Heart left ventricle (tissue), 16 donors: ENCODE data around the gene MCTP1. TPM values are rescaled to one million over a fixed set of nuclear protein-coding genes. Genes with fewer than 3 reads are reported as not detected.

ENCODE experiments used
- ATAC-seq, 4 donors: fragments of 200-7000 bp; cut with Tn5 transposase; one replicate each; pipeline ENCODE4 v1.9.1; 2020 to 2022; ENCODE audit warnings: moderate library complexity in 4 of 4, mild to moderate bottlenecking in 3 of 4, moderate number of reproducible peaks in 1 of 4
- DNase-seq, 5 donors: peaks; one replicate each; pipeline ENCODE4 v3.0.0-alpha.2; 2020
- H3K27ac ChIP-seq, 12 donors: fragments of 200-600 bp; sonication (generic) in 4 of 12; one replicate each; pipeline versions ENCODE4 v1.5.0 to v1.8.0; 2016 to 2022; ENCODE audit warnings: mild to moderate bottlenecking in 2 of 12
- H3K27me3 ChIP-seq, 9 donors: fragments of 200-600 bp; sonication (generic) in 2 of 9; one replicate each; pipeline versions ENCODE4 v1.5.1 to v1.8.0; 2016 to 2022; ENCODE audit warnings: mild to moderate bottlenecking in 3 of 9
- H3K36me3 ChIP-seq, 9 donors: fragments of 200-600 bp; sonication (generic) in 2 of 9; one replicate each; pipeline versions ENCODE4 v1.5.0 to v1.8.0; 2018 to 2022; ENCODE audit warnings: mild to moderate bottlenecking in 2 of 9
- H3K4me1 ChIP-seq, 12 donors: fragments of 200-600 bp; sonication (generic) in 4 of 12; one replicate each; pipeline versions ENCODE4 v1.5.0 to v1.8.0; 2016 to 2022; ENCODE audit warnings: mild to moderate bottlenecking in 3 of 12
- H3K4me3 ChIP-seq, 12 donors: fragments of 200-600 bp; sonication (generic) in 4 of 12; one replicate each; pipeline versions ENCODE4 v1.5.0 to v1.8.0; 2017 to 2022; ENCODE audit warnings: mild to moderate bottlenecking in 9 of 12, moderate library complexity in 4 of 12
- H3K9me3 ChIP-seq, 12 donors: fragments of 200-600 bp; sonication (generic) in 4 of 12; one replicate each; pipeline versions ENCODE4 v1.5.0 to v1.8.0; 2016 to 2022; ENCODE audit warnings: mild to moderate bottlenecking in 1 of 12
- POLR2A ChIP-seq, 2 donors: fragments of 450-650 bp; IDR thresholded peaks; one replicate each; pipeline ENCODE4 v1.6.1; 2017; ENCODE audit warnings: antibody characterized with exemption in 2 of 2, mild to moderate bottlenecking in 2 of 2, moderate library complexity in 2 of 2
- WGBS, 4 donors: extraction: QIAGEN DNeasy Blood & Tissue Kit in 2 of 4; methylation state at CpG; one replicate each; pipeline versions ENCODE4 v1.1.5 to v1.1.7; 2013 to 2018; 5-methylcytosine and 5-hydroxymethylcytosine counted together
- intact Hi-C, 10 donors: fragments of 100-400 bp; cut with DNase I; formaldehyde crosslinking; loops; one replicate each; pipeline versions ENCODE4 v1.11.1 to v1.14.2; 2022
- polyA plus RNA-seq, 2 donors: library from polyadenylated mRNA; stranded (reverse); fragments of 200-250 nt; gene quantifications; one replicate each; pipeline ENCODE4 v1.2.3, GENCODE V29; 2013
- total RNA-seq, 9 donors: library from RNA; depleted of rRNA in 2 of 9; stranded (reverse); fragments of >200 nt in 2 of 9; fragmentation: NEBNext Ultra II Directional in 3 of 9; extraction: Animal tissue kit (Norgen Biotek cat#: 25700) in 3 of 9; gene quantifications; one replicate each; pipeline versions ENCODE4 v1.1.0 to v1.2.4, GENCODE V29; 2016 to 2023
- TF ChIP-seq, protein P1 (sequence below), 12 donors: fragments of 200-600 bp; sonication (generic) in 4 of 12; IDR thresholded peaks; one replicate each; pipeline versions ENCODE4 v1.5.0 to v1.8.0; 2018 to 2022; ENCODE audit warnings: antibody characterized with exemption in 12 of 12, mild to moderate bottlenecking in 5 of 12
- donor health status: ischemic (EF 13 %, LVEDD 7.1; RV severe dilation, severe dysfunction).
- donor health status: healthy with polysubstance abuse.
- donor health status: DM: no; HTN: yes; CAD: no.
- donor health status: DM: no; HTN: no; CAD: no.
- donor health status: ischemic (EF 25% LVEDD 6.9; RV normal size, moderate dysfunction).
- donor health status: ischemic (EF 25% LVEDD 5.7; RV mildly dilated, moderate dysfunction).
- donor health status: healthy.
- donor health status: DM: yes; HTN: yes; CAD: no.
- donor health status: ischemic (EF 35%, LVEDD 5.7; RV mildly dilated, moderate dysfunction).
- donor health status: nonischemic (EF 11% LVEDD 7.7; RV severe dilation, severe dysfunction).
- donor health status: DM: yes; HTN: yes; CAD: no.
- donor health status: PGD.
- donor health status: ischemic (EF 29% LVEDD 5.4; RV normal size, mild dysfunction).
- donor health status: nonischemic (EF 23%, LVEDD 6.1; RV moderate dilation, normal function).

Gene MCTP1
- total and polyA plus RNA-seq, 11 donors = 0.91 to 28.4 (median 6.1) TPM

DNA sequence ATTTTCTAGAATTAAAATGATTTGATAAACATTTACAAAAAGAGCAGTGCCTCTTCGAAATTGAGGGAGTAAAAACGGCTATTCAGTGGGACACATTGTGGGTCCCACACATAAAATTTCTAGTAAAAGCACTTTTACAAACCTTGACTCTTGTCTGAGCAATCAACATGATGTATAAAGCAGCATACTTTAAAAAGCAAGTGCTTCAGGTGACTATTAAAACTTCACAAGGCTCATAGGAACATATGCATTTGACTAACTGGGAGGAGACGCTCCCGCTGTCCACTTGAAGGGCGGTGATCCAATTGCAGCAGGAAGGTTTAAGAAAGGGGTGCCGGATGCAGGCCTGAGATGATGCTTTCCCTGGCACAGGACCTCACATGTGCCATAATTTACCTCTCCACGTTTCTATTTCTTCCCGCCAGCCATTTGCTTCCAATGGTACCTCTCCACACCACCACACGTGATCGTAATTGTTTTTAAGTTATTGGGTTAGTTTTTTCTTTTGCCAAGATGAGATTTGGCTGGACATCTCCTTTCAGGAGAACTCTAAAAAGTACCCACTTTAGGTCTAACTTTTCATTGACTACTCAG is 1.8 kb downstream of the MCTP1 start:
- ATAC-seq = no peak
- Histone ChIP-seq H3K4me3 (peak overlapping the region in 4 of 12 donors; percentile 58 to 66 (median 64)), H3K9me3 (no peaks in the 10 kb centered on the region), H3K27me3 (peaks cover 18 to 89% (median 52%) of the 10 kb centered on the region in 9 donors), H3K36me3 (no peaks in the 10 kb centered on the region), H3K27ac (no peak overlapping the region), H3K4me1 (peaks cover 0 to 25% (median 15%) of the 10 kb centered on the region in 12 donors)
- TF ChIP-seq, protein P1, sequence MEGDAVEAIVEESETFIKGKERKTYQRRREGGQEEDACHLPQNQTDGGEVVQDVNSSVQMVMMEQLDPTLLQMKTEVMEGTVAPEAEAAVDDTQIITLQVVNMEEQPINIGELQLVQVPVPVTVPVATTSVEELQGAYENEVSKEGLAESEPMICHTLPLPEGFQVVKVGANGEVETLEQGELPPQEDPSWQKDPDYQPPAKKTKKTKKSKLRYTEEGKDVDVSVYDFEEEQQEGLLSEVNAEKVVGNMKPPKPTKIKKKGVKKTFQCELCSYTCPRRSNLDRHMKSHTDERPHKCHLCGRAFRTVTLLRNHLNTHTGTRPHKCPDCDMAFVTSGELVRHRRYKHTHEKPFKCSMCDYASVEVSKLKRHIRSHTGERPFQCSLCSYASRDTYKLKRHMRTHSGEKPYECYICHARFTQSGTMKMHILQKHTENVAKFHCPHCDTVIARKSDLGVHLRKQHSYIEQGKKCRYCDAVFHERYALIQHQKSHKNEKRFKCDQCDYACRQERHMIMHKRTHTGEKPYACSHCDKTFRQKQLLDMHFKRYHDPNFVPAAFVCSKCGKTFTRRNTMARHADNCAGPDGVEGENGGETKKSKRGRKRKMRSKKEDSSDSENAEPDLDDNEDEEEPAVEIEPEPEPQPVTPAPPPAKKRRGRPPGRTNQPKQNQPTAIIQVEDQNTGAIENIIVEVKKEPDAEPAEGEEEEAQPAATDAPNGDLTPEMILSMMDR (IDR thresholded peaks at IDR 0.05) = no peak
- TF ChIP-seq POLR2A (IDR thresholded peaks at IDR 0.05) = no peak
- intact Hi-C loops = no loop called here
- WGBS, 4 donors = 19 to 23% (median 21%) methylated on average over 10 of the region's 10 CpGs
- DNase-seq = no peak

DNA sequence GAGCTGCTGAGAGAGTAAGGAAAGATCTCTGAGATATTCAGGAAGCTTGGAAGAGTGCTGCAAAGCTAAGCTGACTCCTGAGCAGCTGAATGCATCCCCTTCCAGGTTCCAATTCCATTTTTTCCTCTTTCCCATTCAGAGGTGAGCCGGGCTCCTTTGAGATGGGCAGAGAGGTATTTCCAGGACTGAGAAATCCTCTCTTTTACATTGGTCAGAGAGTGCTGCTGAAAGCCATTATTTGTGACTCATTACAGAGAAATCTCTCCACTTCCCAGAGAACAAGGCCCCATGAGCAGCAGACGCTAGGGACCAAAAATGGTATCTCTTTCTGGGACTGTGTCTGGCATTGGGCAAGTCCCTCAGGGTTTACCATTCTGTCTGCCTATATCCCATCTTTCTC is 3.7 kb downstream of the MCTP1 start:
- H3K9me3 ChIP-seq = no peaks in the 10 kb centered on the region
- no peak for ATAC-seq
- H3K27ac ChIP-seq = no peak overlapping the region
- intact Hi-C loops = no loop called here
- no peaks in the 10 kb centered on the region for H3K36me3 ChIP-seq
- H3K4me1 ChIP-seq = peaks cover 0 to 25% (median 15%) of the 10 kb centered on the region in 12 donors
- DNase-seq = no peak
- WGBS, 4 donors = 33 to 36% (median 34%) methylated on average over 2 of the region's 2 CpGs
- TF ChIP-seq POLR2A (IDR thresholded peaks at IDR 0.05) = no peak
- TF ChIP-seq, protein P1 (IDR thresholded peaks at IDR 0.05) = no peak
- H3K4me3 ChIP-seq = no peak overlapping the region
- peaks cover 15 to 86% (median 52%) of the 10 kb centered on the region in 9 donors for H3K27me3 ChIP-seq

DNA sequence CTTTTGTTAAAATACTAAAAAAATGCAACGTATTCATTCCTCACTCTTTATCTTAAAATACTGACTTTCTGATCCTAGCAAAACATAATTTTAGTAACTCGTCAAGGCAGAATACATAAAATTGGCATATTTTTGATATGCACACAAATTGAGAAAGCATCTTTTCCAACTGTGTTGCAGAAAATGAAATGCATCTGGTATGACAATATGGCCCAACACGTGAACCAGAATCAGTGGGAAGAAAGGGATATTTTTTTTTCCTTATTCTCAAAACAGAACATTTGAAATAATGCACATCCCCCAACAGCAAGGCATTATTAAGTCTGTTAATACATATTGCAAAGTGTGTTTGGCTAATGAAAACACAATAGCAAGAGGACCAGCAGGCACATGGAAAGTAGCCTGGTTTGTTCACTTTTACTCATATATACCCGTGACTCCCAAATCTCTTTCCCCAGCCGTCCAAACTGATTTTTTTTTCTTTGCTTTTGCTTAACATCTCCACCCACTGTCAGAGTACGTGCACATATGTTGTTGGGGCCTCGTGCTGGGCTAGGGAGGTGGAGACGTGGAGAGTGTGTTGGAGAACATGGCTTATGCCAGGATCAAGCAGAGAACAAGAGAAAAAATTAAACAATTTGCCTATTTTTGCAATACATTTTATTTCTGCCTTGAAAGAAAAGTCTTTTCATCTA is 4.3 kb downstream of the MCTP1 start:
- TF ChIP-seq, protein P1 (IDR thresholded peaks at IDR 0.05) = no peak
- TF ChIP-seq POLR2A (IDR thresholded peaks at IDR 0.05) = no peak
- Histone ChIP-seq H3K36me3 (no peaks in the 10 kb centered on the region), H3K4me3 (no peak overlapping the region), H3K27ac (no peak overlapping the region), H3K4me1 (peaks cover 0 to 25% (median 15%) of the 10 kb centered on the region in 12 donors), H3K9me3 (no peaks in the 10 kb centered on the region), H3K27me3 (peaks cover 11 to 80% (median 49%) of the 10 kb centered on the region in 9 donors)
- 43 to 53% (median 48%) methylated on average over 8 of the region's 8 CpGs for WGBS, 4 donors
- intact Hi-C loops = no loop called here
- DNase-seq (no peak), ATAC-seq (no peak)

DNA sequence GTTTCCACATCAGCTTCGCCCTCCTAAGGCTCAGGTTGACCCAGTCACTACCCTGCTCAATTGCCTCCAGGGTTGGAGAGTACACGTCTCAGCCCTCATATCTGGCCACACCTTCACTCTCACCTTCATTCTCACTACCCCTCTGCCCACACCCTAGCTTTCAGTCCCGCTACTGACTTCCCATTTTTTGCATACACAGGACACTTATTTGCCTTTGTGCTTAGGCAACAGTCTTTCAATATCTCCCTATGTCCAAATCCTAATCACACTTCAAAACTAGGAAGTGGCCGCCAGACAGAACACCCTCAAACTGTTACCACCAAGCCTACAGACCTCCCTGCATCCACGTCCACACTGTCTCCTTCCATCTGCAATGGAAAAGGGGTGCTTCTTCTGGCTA is 10.9 kb downstream of the MCTP1 start:
- Histone ChIP-seq H3K36me3 (no peaks in the 10 kb centered on the region), H3K4me3 (no peak overlapping the region), H3K27ac (no peak overlapping the region), H3K4me1 (no peaks in the 10 kb centered on the region), H3K27me3 (peaks cover 0 to 26% (median 0%) of the 10 kb centered on the region in 9 donors), H3K9me3 (no peaks in the 10 kb centered on the region)
- 69 to 78% (median 70%) methylated on average over 5 of the region's 5 CpGs for WGBS, 4 donors
- ATAC-seq (peak in 1 of 4 donors; percentile 34), DNase-seq (no peak)
- TF ChIP-seq POLR2A (IDR thresholded peaks at IDR 0.05) = no peak
- intact Hi-C loops = no loop called here
